ENCODE measurements around the gene UGT1A5.

- TF ChIP-seq ZNF704 (CRISPR knock-in tag; IDR thresholded peaks at IDR 0.05; ENCODE audit: borderline replicate concordance): no peak
- TF ChIP-seq ZBTB38 (CRISPR knock-in tag; IDR thresholded peaks at IDR 0.05): no peak
- TF ChIP-seq CTCF (CRISPR knock-in tag; IDR thresholded peaks at IDR 0.05): peak; percentile 39
- TF ChIP-seq SETDB1 (CRISPR knock-in tag; IDR thresholded peaks at IDR 0.05; ENCODE audit: borderline replicate concordance): no peak
- no peak for TF ChIP-seq NFATC3 (CRISPR knock-in tag; IDR thresholded peaks at IDR 0.05)
- TF ChIP-seq FOXK1 (CRISPR knock-in tag; IDR thresholded peaks at IDR 0.05; ENCODE audit: borderline replicate concordance, low read depth): no peak
- no peak for TF ChIP-seq XBP1 (CRISPR knock-in tag; IDR thresholded peaks at IDR 0.05)
- TF ChIP-seq RBAK (CRISPR knock-in tag; IDR thresholded peaks at IDR 0.05): no peak
- no peak for TF ChIP-seq JUND (CRISPR knock-in tag; IDR thresholded peaks at IDR 0.05)
- TF ChIP-seq JDP2 (CRISPR knock-in tag; IDR thresholded peaks at IDR 0.05; ENCODE audit: borderline replicate concordance): no peak
- no peak for TF ChIP-seq ZNF124 (CRISPR knock-in tag; IDR thresholded peaks at IDR 0.05)
- no peak for TF ChIP-seq MZF1 (CRISPR knock-in tag; IDR thresholded peaks at IDR 0.05; ENCODE audit: borderline replicate concordance)
Measured at GRCh38 chr2:233817995-233818638, 105.4 kb downstream of the UGT1A5 start.

All from HepG2 (cell line).